GM19467 (cell line): Measurements from ENCODE around the gene ARL17B.
"Not testable (repeated sequence)": the region's sequence is repeated elsewhere in the genome, so short reads cannot be mapped to it uniquely, and the experiment has no call there.

ENCODE experiments used
- ATAC-seq: cut with Tn5 transposase; IDR thresholded peaks from one replicate; pipeline ENCODE4 v1.9.1; 2021; ENCODE audit warnings: mild to moderate bottlenecking, moderate library complexity; ENCODE audit not compliant: unreplicated experiment

The ARL17B gene

GRCh38 chr17:46252804-46253203 lies 108.8 kb downstream of the ARL17B start:
- ATAC-seq, result not testable (repeated sequence)

- ATAC-seq, result not testable (repeated sequence)
Observed at GRCh38 chr17:46249153-46249552, 112.4 kb downstream of the ARL17B start.

- ATAC-seq, result not testable (repeated sequence)
Observed at GRCh38 chr17:46244949-46245768, 116.4 kb downstream of the ARL17B start.

GRCh38 chr17:46244339-46244913 lies 117.1 kb downstream of the ARL17B start:
- ATAC-seq, result not testable (repeated sequence)

GRCh38 chr17:46243928-46244327 lies 117.6 kb downstream of the ARL17B start:
- ATAC-seq, result not testable (repeated sequence)

- not testable (repeated sequence) for ATAC-seq
Observed at GRCh38 chr17:46243505-46243904, 118.1 kb downstream of the ARL17B start.

- ATAC-seq, result not testable (repeated sequence)
Observed at GRCh38 chr17:46231359-46231758, 130.2 kb downstream of the ARL17B start.

GRCh38 chr17:46225274-46225794 lies 136.2 kb downstream of the ARL17B start:
- peak; percentile 99 for ATAC-seq

- peak; percentile 35 for ATAC-seq
Observed at GRCh38 chr17:46224864-46225263, 136.7 kb downstream of the ARL17B start.
